Neural progenitor cell (in vitro differentiated cells): ENCODE data around the gene VSX1. TPM values are rescaled to one million over a fixed set of nuclear protein-coding genes. Genes with fewer than 3 reads are reported as not detected.

ENCODE experiments used
- DNase-seq: peaks from one replicate; pipeline ENCODE4 v3.0.0-alpha.2; 2016; ENCODE audit warnings: low spot score
- H2AFZ ChIP-seq: fragments of 200-600 bp; sonication (generic); replicated peaks from 2 replicates; pipeline ENCODE4 v1.6.1; 2016; ENCODE audit warnings: antibody characterized with exemption
- H3F3A ChIP-seq: fragments of 200-600 bp; sonication (generic); 2 replicates; pipeline ENCODE4 v1.6.1; 2016; ENCODE audit warnings: antibody characterized with exemption, low read depth
- H3K27ac ChIP-seq: fragments of 200-600 bp; sonication (generic); 2 replicates; pipeline ENCODE4 v1.5.1; 2016; ENCODE audit warnings: mild to moderate bottlenecking
- H3K27me3 ChIP-seq: fragments of 200-600 bp; sonication (generic); 2 replicates; pipeline ENCODE4 v1.6.1; 2016; ENCODE audit warnings: mild to moderate bottlenecking, moderate library complexity
- H3K36me3 ChIP-seq: fragments of 200-600 bp; sonication (generic); 2 replicates; pipeline ENCODE4 v1.5.1; 2016
- H3K4me1 ChIP-seq: fragments of 200-600 bp; sonication (generic); 2 replicates; pipeline ENCODE4 v1.6.1; 2016; ENCODE audit warnings: mixed run types
- H3K4me2 ChIP-seq: fragments of 200-600 bp; sonication (generic); 2 replicates; pipeline ENCODE4 v1.6.1; 2016
- H3K4me3 ChIP-seq: fragments of 200-600 bp; sonication (generic); 2 replicates; pipeline ENCODE4 v1.5.1; 2016
- H3K79me2 ChIP-seq: fragments of 200-600 bp; sonication (generic); 2 replicates; pipeline ENCODE4 v1.6.1; 2016; ENCODE audit warnings: low read depth
- H3K9ac ChIP-seq: fragments of 200-600 bp; sonication (generic); 2 replicates; pipeline ENCODE4 v1.6.1; 2016
- H3K9me3 ChIP-seq: fragments of 200-600 bp; sonication (generic); 2 replicates; pipeline ENCODE4 v1.5.1; 2016; ENCODE audit warnings: low read depth
- H4K20me1 ChIP-seq: fragments of 200-600 bp; sonication (generic); 2 replicates; pipeline ENCODE4 v1.6.1; 2016; ENCODE audit warnings: low read depth
- H3K27ac Mint-ChIP-seq: 3 replicates; pipeline ENCODE4 v1.8.0; 2021; ENCODE audit warnings: mixed read lengths
- H3K27me3 Mint-ChIP-seq: 2 replicates; pipeline ENCODE4 v1.8.0; 2022; ENCODE audit warnings: low read depth, mild to moderate bottlenecking, inconsistent platforms, moderate library complexity, mixed read lengths; ENCODE audit not compliant: insufficient read depth
- H3K36me3 Mint-ChIP-seq: 3 replicates; pipeline ENCODE4 v1.8.0; 2021; ENCODE audit warnings: mixed read lengths
- H3K4me1 Mint-ChIP-seq: 3 replicates; pipeline ENCODE4 v1.8.0; 2021; ENCODE audit warnings: mixed read lengths
- H3K4me3 Mint-ChIP-seq: 3 replicates; pipeline ENCODE4 v1.8.0; 2021; ENCODE audit warnings: mild to moderate bottlenecking, moderate library complexity, mixed read lengths
- H3K9me3 Mint-ChIP-seq: 3 replicates; pipeline ENCODE4 v1.8.0; 2020; ENCODE audit warnings: mixed read lengths
- CTCF ChIP-seq: fragments of 200-600 bp; sonication (generic); IDR thresholded peaks from 2 replicates; pipeline ENCODE4 v1.5.1; 2017; ENCODE audit warnings: antibody characterized with exemption, mild to moderate bottlenecking
- EZH2 ChIP-seq: fragments of 200-600 bp; sonication (generic); IDR thresholded peaks from 2 replicates; pipeline ENCODE4 v1.6.1; 2017; ENCODE audit warnings: antibody characterized with exemption, mild to moderate bottlenecking, moderate library complexity
- EZH2phosphoT487 ChIP-seq: fragments of 200-600 bp; sonication (generic); IDR thresholded peaks from 2 replicates; pipeline ENCODE4 v1.6.1; 2017; ENCODE audit warnings: antibody characterized with exemption
- total RNA-seq: library from RNA; depleted of rRNA; stranded (reverse); fragments of >200 nt; gene quantifications from 2 replicates; pipeline ENCODE4 v1.2.3, GENCODE V29; 2015; ENCODE audit warnings: low replicate concordance

Gene VSX1
- total RNA-seq, 1 donor from 2014 or later, result not detected

- H3K4me3 ChIP-seq, result peak within 1 kb of the TSS; percentile 47
- H3K4me2 ChIP-seq, result peak within 1 kb of the TSS; percentile 77
- peak within 1 kb of the TSS; percentile 75 for H2AFZ ChIP-seq
- H3K4me3 Mint-ChIP-seq, result peak within 1 kb of the TSS; percentile 78
- no peaks in the 10 kb centered on the region for H3K36me3 Mint-ChIP-seq
- H3K9me3 Mint-ChIP-seq, result no peaks in the 10 kb centered on the region
- TF ChIP-seq CTCF (no peak), EZH2 (peak; percentile 80), EZH2phosphoT487 (peak; percentile 41)
- no peaks in the 10 kb centered on the region for H3F3A ChIP-seq
- H3K27me3 Mint-ChIP-seq, result peaks cover 74% of the 10 kb centered on the region
- no peaks in the 10 kb centered on the region for H3K36me3 ChIP-seq
- peaks cover 3% of the 10 kb centered on the region for H3K4me1 ChIP-seq
- no peaks in the 10 kb centered on the region for H3K79me2 ChIP-seq
- H3K9ac ChIP-seq, result no peak within 1 kb of the TSS
- H3K4me1 Mint-ChIP-seq, result peaks cover 22% of the 10 kb centered on the region
- H3K27ac ChIP-seq, result no peak within 1 kb of the TSS
- DNase-seq, result peak; percentile 41
- H3K9me3 ChIP-seq, result no peaks in the 10 kb centered on the region
- no peak within 1 kb of the TSS for H3K27ac Mint-ChIP-seq
- peaks cover 100% of the 10 kb centered on the region for H3K27me3 ChIP-seq
- H4K20me1 ChIP-seq, result peaks cover 26% of the 10 kb centered on the region
Measured at GRCh38 chr20:25058051-25058846, 23.7 kb downstream of the VSX1 start, which contains the start of gene ACSS1. TSS of gene ACSS1 (minus strand) at chr20:25058139. CDS start at chr20:25058102, 37 bp downstream.

GRCh38 chr20:25057234-25058050 is 24.5 kb downstream of the VSX1 start:
- no peaks in the 10 kb centered on the region for H3F3A ChIP-seq
- H3K4me3 ChIP-seq, result peak overlapping the region; percentile 47
- DNase-seq, result peak; percentile 71
- no peaks in the 10 kb centered on the region for H3K9me3 Mint-ChIP-seq
- H3K27ac Mint-ChIP-seq, result no peak overlapping the region
- no peak overlapping the region for H3K27ac ChIP-seq
- H4K20me1 ChIP-seq, result peaks cover 26% of the 10 kb centered on the region
- H3K36me3 ChIP-seq, result no peaks in the 10 kb centered on the region
- peaks cover 97% of the 10 kb centered on the region for H3K27me3 ChIP-seq
- TF ChIP-seq EZH2 (peak; percentile 89), EZH2phosphoT487 (peak; percentile 87), CTCF (no peak)
- no peaks in the 10 kb centered on the region for H3K79me2 ChIP-seq
- H3K4me3 Mint-ChIP-seq, result peak overlapping the region; percentile 78
- peaks cover 3% of the 10 kb centered on the region for H3K4me1 ChIP-seq
- no peaks in the 10 kb centered on the region for H3K36me3 Mint-ChIP-seq
- no peak overlapping the region for H3K9ac ChIP-seq
- H2AFZ ChIP-seq, result peak overlapping the region; percentile 75
- H3K4me2 ChIP-seq, result peak overlapping the region; percentile 77
- no peaks in the 10 kb centered on the region for H3K9me3 ChIP-seq
- peaks cover 73% of the 10 kb centered on the region for H3K27me3 Mint-ChIP-seq
- peaks cover 23% of the 10 kb centered on the region for H3K4me1 Mint-ChIP-seq

GRCh38 chr20:25056690-25057233 is 25.2 kb downstream of the VSX1 start:
- DNase-seq, result no peak
- H3K27ac ChIP-seq, result no peak overlapping the region
- peak overlapping the region; percentile 47 for H3K4me3 ChIP-seq
- H3K36me3 ChIP-seq, result no peaks in the 10 kb centered on the region
- no peaks in the 10 kb centered on the region for H3F3A ChIP-seq
- peaks cover 26% of the 10 kb centered on the region for H4K20me1 ChIP-seq
- peaks cover 74% of the 10 kb centered on the region for H3K27me3 Mint-ChIP-seq
- H3K4me1 ChIP-seq, result peaks cover 3% of the 10 kb centered on the region
- H3K9me3 ChIP-seq, result no peaks in the 10 kb centered on the region
- H3K27ac Mint-ChIP-seq, result no peak overlapping the region
- H3K4me2 ChIP-seq, result peak overlapping the region; percentile 77
- no peaks in the 10 kb centered on the region for H3K36me3 Mint-ChIP-seq
- H3K79me2 ChIP-seq, result no peaks in the 10 kb centered on the region
- peak overlapping the region; percentile 75 for H2AFZ ChIP-seq
- no peak for TF ChIP-seq CTCF
- no peak for TF ChIP-seq EZH2
- no peak for TF ChIP-seq EZH2phosphoT487
- peaks cover 92% of the 10 kb centered on the region for H3K27me3 ChIP-seq
- peaks cover 23% of the 10 kb centered on the region for H3K4me1 Mint-ChIP-seq
- peak overlapping the region; percentile 80 for H3K4me3 Mint-ChIP-seq
- no peaks in the 10 kb centered on the region for H3K9me3 Mint-ChIP-seq
- H3K9ac ChIP-seq, result no peak overlapping the region
